Ovary (tissue), 9 donors: Measurements from ENCODE around the gene SLC36A3. TPM values are rescaled to one million over a fixed set of nuclear protein-coding genes. Genes with fewer than 3 reads are reported as not detected.

Experiments
- DNase-seq, 5 donors: peaks; one replicate each; pipeline ENCODE4 v3.0.0-alpha.2; 2019 to 2020
- H3K27ac ChIP-seq, 2 donors: fragments of 200-600 bp; one replicate each; pipeline versions ENCODE4 v1.5.1 to v1.8.0; 2019 to 2022
- H3K27me3 ChIP-seq: fragments of 200-600 bp; one replicate; pipeline ENCODE4 v1.8.0; 2022
- H3K36me3 ChIP-seq: fragments of 200-600 bp; sonication (generic); one replicate; pipeline ENCODE4 v1.5.1; 2019
- H3K4me1 ChIP-seq: one replicate; pipeline ENCODE4 v1.8.1; 2013; ENCODE audit warnings: mild to moderate bottlenecking, moderate library complexity; ENCODE audit not compliant: insufficient read depth
- H3K4me3 ChIP-seq: fragments of 200-600 bp; sonication (generic); one replicate; pipeline ENCODE4 v1.5.1; 2017
- H3K9me3 ChIP-seq, 2 donors: fragments of 200-600 bp in 1 of 2; sonication (generic) in 1 of 2; one replicate each; pipeline versions ENCODE4 v1.5.1 to v1.8.1; 2013 to 2019; ENCODE audit warnings: mild to moderate bottlenecking in 1 of 2, moderate library complexity in 1 of 2
- CTCF ChIP-seq, 3 donors: fragments of 450-650 bp in 2 of 3; fragments of 200-600 bp in 1 of 3; IDR thresholded peaks; one replicate each; pipeline versions ENCODE4 v1.5.1 to v1.8.0; 2016 to 2022; ENCODE audit warnings: antibody characterized with exemption in 3 of 3, mild to moderate bottlenecking in 1 of 3
- EP300 ChIP-seq: sonication (generic); formaldehyde crosslinking; IDR thresholded peaks from one replicate; pipeline ENCODE4 v1.6.1; 2017; ENCODE audit warnings: antibody characterized with exemption
- POLR2A ChIP-seq: fragments of 450-650 bp; IDR thresholded peaks from one replicate; pipeline ENCODE4 v1.6.1; 2017; ENCODE audit warnings: antibody characterized with exemption, mild to moderate bottlenecking, moderate library complexity
- WGBS, 3 donors: extraction: QIAGEN DNeasy Blood & Tissue Kit in 1 of 3; methylation state at CpG; one replicate each; pipeline versions ENCODE4 v1.1.5 to v1.1.7; 2013 to 2017; 5-methylcytosine and 5-hydroxymethylcytosine counted together
- intact Hi-C, 4 donors: fragments of 100-400 bp; cut with DNase I; formaldehyde crosslinking; loops; one replicate each; pipeline versions ENCODE4 v1.11.0 to v1.15.1; 2022 to 2023
- polyA plus RNA-seq, 2 donors: library from polyadenylated mRNA; stranded (reverse); fragments of 200-250 nt in 1 of 2; fragments of 350-450 nt in 1 of 2; fragmentation: Illumina TruSeq in 1 of 2; extraction: RNeasy Lipid Tissue Mini Kit (QIAGEN cat#74804) in 1 of 2; gene quantifications; one replicate each; pipeline ENCODE4 v1.2.3, GENCODE V29; 2013 to 2014
- total RNA-seq, 7 donors: library from RNA; depleted of rRNA in 2 of 7; stranded (reverse); fragments of >200 nt in 2 of 7; fragmentation: NEBNext Ultra II Directional in 3 of 7; extraction: Animal tissue kit (Norgen Biotek cat#: 25700) in 3 of 7; gene quantifications; one replicate each; pipeline versions ENCODE4 v1.1.0 to v1.2.4, GENCODE V29; 2016 to 2023
- donor health status: DM: no; HTN: no; CAD: no; lungs with moderate emphysema.
- donor health status: DM: no; HTN: no; CAD: no.
- donor health status: Bipolar disorder and iron deficiency.
- donor health status: DM: yes; HTN: yes; CAD: no.
- donor health status: DM: no; HTN: no; CAD: no.
- donor health status: DM: yes; HTN: yes; CAD: no.

The SLC36A3 gene
- total and polyA plus RNA-seq, 9 donors = not detected

DNA sequence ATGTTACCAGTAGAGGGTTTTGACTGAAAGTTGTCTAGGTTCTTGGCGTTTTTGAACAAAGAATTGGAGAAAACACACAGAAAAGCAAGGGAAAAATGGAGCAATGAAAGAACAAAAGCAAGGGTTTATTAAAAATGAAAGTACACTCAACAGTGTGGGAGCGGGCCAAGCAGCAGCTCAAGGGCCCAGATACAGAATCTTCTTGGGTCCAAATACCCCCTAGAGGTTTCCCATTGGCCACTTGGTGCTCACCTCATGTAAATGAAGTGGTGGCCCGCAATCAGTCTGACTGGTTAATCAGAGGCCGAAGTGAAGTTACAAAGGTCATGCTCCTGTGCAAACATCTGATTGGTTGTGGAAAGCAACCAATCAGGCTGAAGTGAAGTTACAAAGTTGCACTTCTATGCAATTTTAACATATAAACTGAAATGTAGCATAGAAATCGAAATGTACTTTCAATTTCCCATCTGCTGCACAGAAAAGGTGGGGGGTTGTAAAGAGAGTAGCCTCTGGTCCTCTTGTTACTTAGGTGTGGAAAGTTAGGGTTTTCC, 52.5 kb downstream of the SLC36A3 start:
- WGBS, 3 donors = 90 to 95% (median 91%) methylated on average over 5 of the region's 5 CpGs
- H3K4me3 ChIP-seq = no peak overlapping the region
- H3K9me3 ChIP-seq = no peaks in the 10 kb centered on the region
- no peak for DNase-seq
- H3K4me1 ChIP-seq = peaks cover 4% of the 10 kb centered on the region
- H3K27ac ChIP-seq = no peak overlapping the region
- no peaks in the 10 kb centered on the region for H3K36me3 ChIP-seq
- H3K27me3 ChIP-seq = no peaks in the 10 kb centered on the region
- intact Hi-C loops = loop anchor here in 2 of 4 donors (5.0 kb wide), 2 partner anchors 254 to 659 kb away; no protein-coding TSS in a partner anchor
- TF ChIP-seq POLR2A = no peak
- no peak for TF ChIP-seq CTCF (IDR thresholded peaks at IDR 0.05)
- TF ChIP-seq EP300 = no peak

DNA sequence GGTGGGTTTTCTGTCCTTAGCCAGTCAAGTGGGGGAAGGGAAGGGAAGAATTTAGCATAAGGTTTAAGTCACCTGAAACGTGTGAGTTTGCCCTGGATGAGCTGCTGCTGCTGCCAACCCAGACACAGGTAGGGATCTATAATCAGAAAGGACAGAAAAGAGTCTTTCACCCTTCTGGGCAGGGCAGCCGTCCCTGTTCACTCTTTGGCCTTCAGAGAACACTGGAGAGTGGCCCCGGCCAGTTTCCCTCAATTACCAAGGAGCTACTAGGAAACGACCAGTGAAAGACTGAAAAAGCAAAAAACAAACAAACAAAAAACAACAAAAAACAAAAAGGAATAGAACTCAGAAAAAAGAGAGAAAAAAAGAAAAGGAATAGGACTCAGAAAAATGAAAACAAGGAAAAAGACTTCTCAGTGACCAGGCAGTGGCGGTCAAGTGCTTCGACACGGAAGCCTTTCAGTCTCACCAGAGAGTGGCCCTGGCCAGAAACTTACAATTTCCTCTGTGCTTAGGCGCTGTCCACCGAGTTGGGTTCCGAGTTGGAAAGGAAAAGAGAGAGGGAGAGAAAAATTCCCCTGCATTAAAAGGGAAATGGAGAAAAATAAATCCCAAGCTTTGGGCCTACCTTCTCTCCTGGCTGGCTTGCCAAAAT, 53.1 kb downstream of the SLC36A3 start:
- WGBS, 3 donors = 86 to 87% (median 87%) methylated on average over 10 of the region's 10 CpGs
- intact Hi-C loops = loop anchor here in 2 of 4 donors (5.0 kb wide), 2 partner anchors 253 to 658 kb away; no protein-coding TSS in a partner anchor
- no peak for TF ChIP-seq CTCF (IDR thresholded peaks at IDR 0.05)
- no peak for TF ChIP-seq EP300
- no peak for TF ChIP-seq POLR2A
- Histone ChIP-seq H3K27ac (no peak overlapping the region), H3K27me3 (no peaks in the 10 kb centered on the region), H3K4me1 (peaks cover 4% of the 10 kb centered on the region), H3K9me3 (no peaks in the 10 kb centered on the region), H3K36me3 (no peaks in the 10 kb centered on the region), H3K4me3 (no peak overlapping the region)
- DNase-seq = no peak

- no peak for DNase-seq
- Histone ChIP-seq H3K4me1 (peaks cover 4% of the 10 kb centered on the region), H3K9me3 (no peaks in the 10 kb centered on the region), H3K27ac (no peak overlapping the region), H3K36me3 (no peaks in the 10 kb centered on the region), H3K4me3 (no peak overlapping the region), H3K27me3 (no peaks in the 10 kb centered on the region)
- WGBS, 3 donors = 75 to 86% (median 78%) methylated on average over 5 of the region's 5 CpGs
- TF ChIP-seq POLR2A (no peak), EP300 (no peak), CTCF (IDR thresholded peaks at IDR 0.05) (no peak)
- intact Hi-C loops = no loop called here
Observed at GRCh38 chr5:151249281-151249680, 54.3 kb downstream of the SLC36A3 start.

- WGBS, 3 donors = 52 to 69% (median 63%) methylated on average over 2 of the region's 2 CpGs
- no peaks in the 10 kb centered on the region for H3K9me3 ChIP-seq
- TF ChIP-seq EP300 = no peak
- H3K4me3 ChIP-seq = no peak overlapping the region
- no peaks in the 10 kb centered on the region for H3K36me3 ChIP-seq
- DNase-seq = no peak
- H3K27me3 ChIP-seq = no peaks in the 10 kb centered on the region
- peaks cover 3% of the 10 kb centered on the region for H3K4me1 ChIP-seq
- no peak overlapping the region for H3K27ac ChIP-seq
- intact Hi-C loops = no loop called here
Observed at GRCh38 chr5:151248651-151249050, 54.9 kb downstream of the SLC36A3 start.

DNA sequence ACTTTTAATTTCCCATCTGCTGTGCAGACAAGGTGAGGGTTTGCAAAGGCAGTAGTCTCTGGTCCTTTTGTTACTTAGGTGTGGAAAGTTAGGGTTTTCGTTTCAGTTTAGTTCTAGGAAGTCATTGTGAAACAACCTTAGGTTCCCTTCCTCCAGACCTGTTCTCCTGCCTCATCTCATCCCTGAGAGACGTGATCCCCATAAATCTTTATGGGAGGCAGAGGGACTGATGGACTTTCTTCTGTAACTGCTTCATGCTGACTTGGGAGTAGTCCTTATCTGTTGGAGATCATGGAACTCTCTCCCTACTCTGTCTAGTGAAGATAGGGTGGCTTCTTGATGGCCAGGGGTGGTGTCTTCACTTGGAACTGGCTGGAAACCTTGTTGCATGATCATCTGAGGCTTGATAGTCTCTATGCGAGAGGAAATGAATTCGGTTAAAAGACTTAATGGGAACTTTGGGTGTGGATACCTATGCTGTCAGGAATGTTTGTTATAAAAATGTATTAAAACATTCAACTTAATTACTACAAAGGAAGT, 57.8 kb downstream of the SLC36A3 start:
- Histone ChIP-seq H3K4me1 (no peaks in the 10 kb centered on the region), H3K27me3 (no peaks in the 10 kb centered on the region), H3K27ac (no peak overlapping the region), H3K4me3 (no peak overlapping the region), H3K9me3 (no peaks in the 10 kb centered on the region), H3K36me3 (no peaks in the 10 kb centered on the region)
- intact Hi-C loops = no loop called here
- WGBS, 3 donors = 81 to 94% (median 81%) methylated on average over 4 of the region's 4 CpGs
- TF ChIP-seq POLR2A (no peak), EP300 (no peak), CTCF (IDR thresholded peaks at IDR 0.05) (no peak)
- no peak for DNase-seq
